DMS114 treated with DMSO at 0.1 percent for 48 hours (cell line): ENCODE measurements around the gene RAD51B.

Experiments used
- DNase-seq: peaks from one replicate; lab custom pipeline; 2025; ENCODE audit not compliant: unreplicated experiment; lab: John Stamatoyannopoulos, UW

The RAD51B gene

DNA sequence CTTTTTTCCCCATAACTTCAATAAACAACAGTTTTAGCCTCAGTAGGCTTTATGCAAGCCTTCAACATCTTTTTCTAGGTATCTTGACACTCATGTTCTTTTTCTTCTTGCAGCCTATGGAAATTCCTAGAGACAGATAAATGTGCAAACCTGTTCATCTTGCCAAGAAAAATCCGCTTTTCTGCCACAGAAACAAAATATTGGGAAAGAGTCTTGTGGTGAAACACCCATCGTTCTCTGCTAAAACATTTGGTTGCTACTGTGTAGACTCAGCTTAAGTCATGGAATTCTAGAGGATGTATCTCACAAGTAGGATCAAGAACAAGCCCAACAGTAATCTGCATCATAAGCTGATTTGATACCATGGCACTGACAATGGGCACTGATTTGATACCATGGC, 677.4 kb downstream of the RAD51B start:
- no peak for DNase-seq

- DNase-seq, result no peak
These were observed 679.9 kb downstream of the RAD51B start for GRCh38 chr14:68499451-68499850.

DNA sequence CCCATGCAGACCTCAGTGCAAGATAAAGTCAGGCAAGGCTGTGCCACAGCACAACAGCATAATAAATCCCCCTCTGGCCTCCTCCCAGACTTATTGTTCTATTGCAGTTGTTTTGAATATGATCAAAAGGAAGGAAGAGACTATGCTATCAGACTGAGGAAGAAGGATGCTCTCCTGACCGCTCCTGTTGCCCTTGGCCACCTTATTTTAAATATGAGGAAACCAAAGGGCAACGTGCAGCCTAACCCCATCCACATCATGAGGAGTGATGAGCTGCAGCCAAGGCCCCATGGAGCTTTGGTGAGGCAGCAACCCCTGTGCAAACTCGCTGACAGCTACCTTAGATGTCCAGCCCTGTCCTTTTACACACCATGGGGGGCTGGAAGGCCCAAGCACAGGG, 681.6 kb downstream of the RAD51B start:
- no peak for DNase-seq

- no peak for DNase-seq
These were observed 682.1 kb downstream of the RAD51B start for GRCh38 chr14:68501614-68502052.

DNA sequence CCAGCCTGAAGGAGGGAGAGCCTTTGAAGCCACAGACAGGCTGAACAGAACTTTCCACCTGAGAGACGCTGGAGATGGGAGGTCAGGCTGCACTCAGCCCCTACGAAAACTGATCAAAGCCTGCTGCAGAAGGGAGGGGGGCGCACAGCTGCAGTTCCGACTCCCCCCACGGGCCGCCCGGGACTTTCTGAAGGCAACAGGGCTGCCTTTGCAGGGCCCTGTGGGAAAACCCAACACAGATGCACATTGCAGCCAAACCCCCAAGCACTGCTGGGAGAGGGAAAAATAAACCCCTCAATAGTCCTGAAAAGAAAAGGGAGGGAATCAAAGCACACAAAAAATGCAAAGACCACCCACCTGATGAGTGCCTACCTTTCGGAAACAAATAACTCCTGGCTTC, 682.7 kb downstream of the RAD51B start:
- DNase-seq, result no peak

DNA sequence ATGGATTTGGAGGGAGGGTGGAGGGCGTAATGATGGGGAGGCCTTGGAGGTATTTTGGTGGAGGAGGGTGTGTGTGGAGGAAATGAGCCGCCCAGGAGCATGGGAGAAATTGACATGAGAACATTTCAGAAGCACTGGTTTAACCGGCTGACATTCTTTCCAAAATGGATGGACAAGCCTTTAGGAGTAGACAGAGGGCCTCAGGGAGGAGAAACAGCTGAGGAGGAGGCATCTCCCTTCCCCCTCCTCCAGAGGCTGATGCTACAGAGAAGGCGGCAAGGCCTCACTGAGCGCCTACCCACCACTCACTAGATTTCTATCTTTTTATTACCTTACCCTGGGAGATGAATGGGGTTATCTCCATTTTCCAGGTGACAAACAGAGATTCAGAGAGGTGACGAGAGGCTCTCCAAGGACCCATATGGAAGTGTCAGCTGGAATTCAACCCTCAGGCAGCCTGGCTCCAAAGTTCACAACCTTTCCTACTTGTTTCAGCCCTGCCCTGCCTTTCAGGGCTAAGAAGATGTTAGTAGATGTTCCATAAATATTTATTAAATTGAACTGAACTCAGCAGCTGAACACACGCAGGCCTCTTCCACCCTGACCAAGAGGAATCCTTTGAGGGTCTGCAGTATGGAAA, 683.7 kb downstream of the RAD51B start:
- DNase-seq, result no peak

DNA sequence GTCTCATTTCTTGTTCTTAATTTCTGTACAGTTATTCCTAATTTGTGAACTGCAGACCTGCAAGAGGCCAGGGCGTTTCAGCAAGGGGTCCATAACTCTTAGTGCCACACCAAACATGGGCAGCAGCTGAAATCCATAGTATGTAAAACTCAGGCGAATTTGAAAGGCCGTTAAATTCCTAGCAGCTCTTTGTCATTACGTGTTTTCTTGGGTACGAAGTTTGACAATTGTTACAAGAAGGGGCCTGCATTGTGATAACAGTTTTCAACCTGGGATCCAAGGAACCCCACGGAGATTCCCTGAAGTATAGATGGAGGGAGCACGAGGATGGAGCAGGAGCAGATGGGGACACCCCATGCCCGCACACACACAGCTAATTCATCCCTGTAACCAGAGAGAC, 685.3 kb downstream of the RAD51B start:
- no peak for DNase-seq

- no peak for DNase-seq
These were observed 686.6 kb downstream of the RAD51B start for GRCh38 chr14:68506021-68506644.

GRCh38 chr14:68506645-68507419, 687.3 kb downstream of the RAD51B start:
- no peak for DNase-seq

DNA sequence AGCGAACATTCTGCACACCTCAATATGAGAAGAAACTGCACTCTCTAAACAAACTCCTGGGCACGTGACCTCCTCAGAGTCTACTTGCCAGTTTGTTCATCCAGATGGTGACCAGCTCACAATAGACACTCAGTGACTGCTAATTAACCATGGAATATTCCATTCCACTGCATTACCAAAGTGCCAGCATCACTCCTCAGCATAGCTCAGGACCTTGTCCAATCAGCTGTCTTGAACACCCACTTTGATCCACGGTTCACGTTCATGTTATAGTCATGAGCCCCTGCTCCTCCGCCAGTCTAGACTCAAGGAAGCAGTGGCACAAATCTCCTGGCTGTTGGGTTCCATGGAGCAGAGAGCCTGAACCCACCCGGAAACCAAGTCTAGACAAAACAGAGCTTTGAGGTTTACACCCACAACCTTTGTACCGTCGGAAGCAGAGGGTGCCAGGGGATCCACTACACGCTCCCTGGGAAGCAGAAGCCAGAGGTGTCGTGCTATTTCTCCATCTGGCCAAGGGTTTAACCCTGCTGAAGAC, 688.0 kb downstream of the RAD51B start:
- no peak for DNase-seq

DNA sequence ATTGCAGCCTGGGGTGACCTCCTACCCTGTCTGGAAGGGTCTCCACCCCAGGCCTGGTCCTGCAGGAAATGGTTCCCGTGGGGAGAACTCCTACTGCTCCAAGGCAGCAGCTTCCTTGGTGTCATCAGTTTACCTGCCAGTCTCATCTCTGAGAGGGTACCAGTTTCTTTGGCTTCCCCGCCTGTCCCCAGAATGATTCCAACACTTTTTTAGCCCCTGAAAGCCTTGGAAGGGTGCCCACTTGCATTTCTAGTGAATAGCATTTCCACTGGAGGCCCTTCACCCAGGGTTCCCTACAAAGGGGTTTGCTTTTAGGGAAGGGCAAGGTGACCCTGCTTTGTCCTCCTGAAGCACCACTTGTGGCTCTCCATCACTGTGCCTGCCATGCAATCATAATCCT, 689.0 kb downstream of the RAD51B start:
- DNase-seq, result no peak

GRCh38 chr14:68509188-68509983, 689.8 kb downstream of the RAD51B start:
- DNase-seq, result no peak

DNA sequence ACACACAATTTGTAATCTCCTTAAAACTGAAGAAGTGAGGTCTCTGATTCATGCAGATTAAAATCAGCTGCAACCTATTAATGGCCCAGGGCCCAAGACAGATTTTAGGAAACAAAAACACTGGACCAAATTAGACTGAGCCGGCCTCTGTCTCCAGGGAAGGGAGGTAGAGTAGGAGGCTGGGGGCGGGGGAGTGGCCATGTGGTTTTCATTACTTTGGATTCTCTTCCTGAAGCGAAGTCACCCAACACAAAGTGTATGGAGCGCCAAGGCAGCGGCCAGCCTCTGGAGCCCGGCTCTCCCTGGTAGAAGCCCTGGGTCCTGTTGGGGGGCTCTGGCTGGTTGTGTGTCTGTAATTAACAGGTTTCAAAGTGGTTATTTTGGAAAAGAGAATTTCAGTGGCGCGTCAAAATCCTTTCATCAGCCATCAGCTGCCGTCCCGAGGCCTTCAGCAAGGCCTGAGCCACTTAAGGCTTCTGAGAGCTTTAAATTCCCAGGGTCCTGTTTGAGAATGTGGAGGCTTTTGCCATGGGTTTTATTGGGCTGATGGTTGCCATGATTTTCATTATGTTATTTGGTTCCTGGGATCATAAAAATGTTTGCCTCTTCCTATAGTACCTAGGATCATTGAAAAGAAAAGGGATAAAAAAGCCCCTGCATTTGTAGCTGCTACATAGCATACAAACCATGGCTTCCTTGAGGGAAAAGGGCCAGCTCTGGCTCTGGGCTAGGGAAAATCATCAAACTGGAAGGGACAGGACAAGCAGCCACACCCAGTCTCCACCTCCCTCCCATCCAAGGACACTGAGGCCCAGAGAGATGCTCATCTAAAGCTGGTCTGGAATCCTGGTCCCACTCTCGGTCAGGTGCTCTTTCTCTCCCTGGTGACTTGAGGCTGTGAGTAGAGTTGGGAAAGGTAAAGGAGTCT, 690.9 kb downstream of the RAD51B start:
- DNase-seq, result no peak

DNA sequence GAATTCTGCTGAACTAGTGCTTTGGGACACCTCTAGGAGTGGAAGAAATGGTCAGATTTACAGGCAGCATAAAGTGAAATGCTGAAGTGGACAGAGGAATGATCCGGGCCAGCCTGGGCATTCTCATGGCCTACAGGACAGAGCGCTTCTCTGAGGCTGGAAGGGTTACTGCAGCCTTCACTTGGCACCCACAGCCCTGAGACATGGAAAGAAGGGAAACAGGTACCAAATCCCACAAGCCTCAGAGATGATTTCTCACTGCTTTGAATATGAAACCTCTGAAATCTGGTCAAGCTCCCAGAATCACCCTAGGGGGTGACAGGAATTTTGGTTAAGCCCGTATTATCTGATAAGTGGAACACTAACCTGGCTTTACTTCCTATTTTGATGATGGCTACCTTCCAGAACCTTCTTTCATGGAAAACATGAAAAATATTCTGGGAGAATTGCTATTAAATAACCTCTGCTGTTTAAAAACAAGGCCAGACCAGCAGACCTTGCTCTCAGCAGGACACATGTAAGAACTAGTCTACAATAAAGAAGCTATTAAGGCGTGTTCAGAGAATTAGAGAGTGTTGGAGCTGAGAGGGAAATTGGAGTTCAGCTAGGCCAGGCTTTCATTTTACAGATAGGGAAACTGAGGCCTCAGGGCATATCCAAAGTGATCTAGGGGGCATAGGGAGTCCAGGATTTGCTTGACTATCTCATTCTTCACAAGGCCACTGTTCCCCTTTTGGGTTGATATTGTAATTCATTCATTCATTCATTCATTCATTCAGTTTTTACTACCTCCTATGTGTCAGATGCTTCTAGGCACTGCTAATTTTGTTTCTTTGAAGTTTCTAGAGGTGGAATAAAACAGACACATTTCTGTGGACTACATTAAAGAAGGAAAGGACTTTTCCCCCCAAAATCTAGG, 691.8 kb downstream of the RAD51B start:
- no peak for DNase-seq

DNA sequence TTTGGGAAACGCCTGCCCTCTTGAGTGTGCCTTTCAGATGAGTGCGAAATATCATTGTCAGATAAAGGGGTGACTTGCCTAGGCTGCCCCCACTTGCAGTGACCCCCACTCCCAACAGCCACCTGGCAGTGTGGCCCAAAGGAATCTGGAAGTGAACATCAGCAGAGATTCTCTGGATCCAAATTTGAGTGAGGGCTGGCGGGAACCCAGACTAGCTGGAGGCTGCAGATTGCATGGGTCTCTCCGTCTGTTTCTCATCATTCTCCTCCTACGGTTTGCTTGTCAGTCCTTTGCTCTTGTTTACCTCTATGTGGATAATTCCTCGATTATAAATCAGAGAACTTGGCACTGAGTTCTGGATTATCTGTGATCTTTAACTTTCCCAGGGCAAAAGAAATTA, 692.5 kb downstream of the RAD51B start:
- no peak for DNase-seq

GRCh38 chr14:68513137-68513536, 693.6 kb downstream of the RAD51B start:
- no peak for DNase-seq

DNA sequence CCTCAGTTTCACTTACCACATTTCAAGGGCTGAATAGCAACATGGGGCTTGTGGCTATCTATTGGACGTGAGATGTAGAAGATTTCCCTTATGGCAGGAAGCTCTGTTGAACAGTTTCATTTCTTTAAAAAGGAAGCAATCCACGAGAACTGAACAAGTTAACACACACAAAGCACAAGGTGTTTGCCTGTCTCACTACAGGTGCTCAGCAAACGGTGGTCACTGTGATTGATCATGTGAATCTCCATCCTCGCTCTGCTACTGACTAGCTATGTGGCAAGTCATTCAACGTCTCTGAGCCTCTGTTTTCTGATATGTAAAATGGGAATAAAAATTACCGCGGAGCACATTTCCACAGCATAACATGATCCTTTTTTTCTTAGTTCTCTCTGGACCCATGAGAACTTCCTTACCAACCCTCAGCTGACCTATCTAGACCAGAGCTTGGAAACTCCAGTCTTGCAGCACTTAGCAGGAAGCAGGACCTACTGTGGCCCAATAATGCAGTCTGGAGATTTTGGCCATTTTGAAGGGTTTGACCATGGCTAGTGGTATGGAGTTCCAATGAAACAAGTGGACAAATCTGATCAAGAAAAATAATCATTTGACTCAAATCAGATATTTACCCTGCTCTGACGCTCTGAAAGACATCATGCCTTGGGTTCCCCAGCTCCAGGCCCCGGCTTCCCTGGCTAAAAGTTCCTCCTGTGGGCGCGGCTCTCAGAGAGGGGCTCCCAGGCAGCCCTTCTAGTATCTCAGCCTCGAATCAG, 694.4 kb downstream of the RAD51B start:
- no peak for DNase-seq

- no peak for DNase-seq
These were observed 695.1 kb downstream of the RAD51B start for GRCh38 chr14:68514608-68515194.
